GM19324 (cell line): ENCODE measurements around the gene USP30.
A peak's percentile ranks its signal among the peaks of the same experiment; 100 is the strongest.

Source experiments
- ATAC-seq: cut with Tn5 transposase; IDR thresholded peaks from one replicate; pipeline ENCODE4 v1.9.1; 2021; ENCODE audit warnings: mild to moderate bottlenecking, moderate library complexity; ENCODE audit not compliant: unreplicated experiment, low FRiP score

The USP30 gene

DNA sequence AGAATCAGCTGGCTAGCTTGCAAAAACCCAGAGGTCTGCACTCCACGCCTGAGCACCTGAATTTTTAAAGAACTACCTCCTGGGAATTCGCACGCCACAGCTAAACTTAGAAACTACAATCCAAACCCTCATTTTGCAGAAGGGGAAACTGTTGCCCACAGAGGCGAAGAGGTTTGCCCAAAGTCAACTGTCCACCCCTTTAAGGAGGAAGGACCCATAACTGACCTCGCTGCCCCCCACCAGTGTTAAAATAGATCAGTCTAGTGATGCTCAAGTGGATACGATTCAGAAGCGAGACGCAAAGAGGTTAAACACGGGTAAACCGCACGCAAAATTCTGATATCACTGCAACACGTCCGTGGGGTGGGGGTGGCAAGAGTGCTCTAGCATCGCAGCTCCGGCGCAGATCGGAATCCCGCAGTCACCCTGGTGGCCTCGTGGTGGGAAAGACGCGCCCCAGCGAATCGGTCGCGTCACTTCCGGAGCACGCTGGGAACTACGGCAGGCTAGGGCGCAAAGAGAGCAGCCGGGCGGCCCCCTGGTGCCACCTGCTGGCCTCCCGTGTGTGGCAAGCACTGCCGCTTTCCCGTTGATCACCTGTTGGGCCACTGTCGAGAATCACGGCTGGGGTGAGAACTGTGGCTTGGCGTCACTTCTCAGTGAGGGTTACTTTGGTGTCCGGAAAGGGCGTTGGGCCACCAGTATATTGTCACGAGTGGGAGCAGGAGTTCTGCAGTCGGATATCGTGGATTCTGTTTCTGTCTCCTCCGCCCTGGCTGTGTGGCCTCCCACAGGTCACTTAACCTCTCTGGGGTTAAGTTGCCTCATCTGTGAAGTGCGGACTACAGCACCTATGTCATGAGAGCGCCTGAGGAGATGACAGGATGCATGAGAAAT is 40.9 kb downstream of the USP30 start, which contains the start of gene ALKBH2:
TSS of gene ALKBH2 (minus strand) at position 451 of the 897 bp plus-strand sequence. CDS start 686 bp downstream, outside the sequence.
- ATAC-seq: peak; percentile 65

DNA sequence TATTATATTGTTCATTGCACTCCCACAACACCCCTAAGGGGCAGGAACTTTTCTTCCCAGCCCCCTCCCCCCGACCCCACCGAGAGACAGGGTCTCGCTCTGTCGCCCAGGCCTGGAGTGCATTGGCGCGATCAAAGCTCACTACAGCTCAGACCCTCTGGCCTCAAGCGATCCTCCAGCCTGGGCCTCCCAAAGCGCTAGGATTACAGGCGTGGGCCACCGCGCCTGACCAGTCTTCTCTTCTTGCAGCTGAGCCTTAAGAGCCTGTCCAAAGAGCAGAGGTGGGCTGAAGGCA is 44.7 kb downstream of the USP30 start:
- no peak for ATAC-seq

DNA sequence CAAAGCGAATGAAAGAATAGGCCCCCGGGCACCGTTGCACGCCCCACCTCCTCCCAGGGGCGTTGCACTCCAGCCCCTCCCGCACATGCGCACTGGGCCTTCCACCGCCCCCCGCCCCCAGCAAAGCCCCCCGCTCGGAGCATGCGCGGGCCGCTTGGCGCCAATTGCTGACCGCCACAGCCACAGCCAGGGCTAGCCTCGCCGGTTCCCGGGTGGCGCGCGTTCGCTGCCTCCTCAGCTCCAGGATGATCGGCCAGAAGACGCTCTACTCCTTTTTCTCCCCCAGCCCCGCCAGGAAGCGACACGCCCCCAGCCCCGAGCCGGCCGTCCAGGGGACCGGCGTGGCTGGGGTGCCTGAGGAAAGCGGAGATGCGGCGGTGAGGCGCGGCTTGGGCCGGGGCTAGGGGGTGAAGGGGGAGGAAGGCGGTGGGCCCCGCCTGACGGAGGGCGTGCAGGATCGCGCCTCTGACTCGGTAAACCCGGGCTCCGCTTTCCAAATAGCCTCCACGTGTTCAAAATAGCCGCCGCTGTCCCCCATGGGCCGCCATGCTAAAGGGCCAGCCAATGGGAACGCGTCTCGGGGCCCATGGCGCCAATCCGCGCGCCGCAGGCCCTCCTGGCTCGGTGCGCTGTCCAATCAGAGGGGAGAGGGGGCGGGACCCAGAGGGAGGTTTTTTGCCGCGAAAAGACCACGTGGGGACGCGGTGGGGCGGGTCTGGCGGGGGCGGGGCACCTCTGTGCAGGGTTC is 45.2 kb downstream of the USP30 start, which contains the start of gene UNG:
TSS of gene UNG (plus strand) at position 163 of the 748 bp plus-strand sequence. CDS start at position 246, 83 bp downstream.
- peak; percentile 90 for ATAC-seq

DNA sequence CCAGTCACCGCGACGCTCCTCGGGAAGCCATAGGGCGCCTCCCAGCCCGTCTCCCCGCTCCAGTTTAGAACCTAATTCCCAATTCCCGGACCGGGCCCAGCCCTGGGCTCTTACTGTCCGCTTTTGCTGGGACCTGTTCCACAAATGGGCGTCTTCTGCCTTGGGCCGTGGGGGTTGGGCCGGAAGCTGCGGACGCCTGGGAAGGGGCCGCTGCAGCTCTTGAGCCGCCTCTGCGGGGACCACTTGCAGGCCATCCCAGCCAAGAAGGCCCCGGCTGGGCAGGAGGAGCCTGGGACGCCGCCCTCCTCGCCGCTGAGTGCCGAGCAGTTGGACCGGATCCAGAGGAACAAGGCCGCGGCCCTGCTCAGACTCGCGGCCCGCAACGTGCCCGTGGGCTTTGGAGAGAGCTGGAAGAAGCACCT is 45.8 kb downstream of the USP30 start:
- peak; percentile 27 for ATAC-seq

DNA sequence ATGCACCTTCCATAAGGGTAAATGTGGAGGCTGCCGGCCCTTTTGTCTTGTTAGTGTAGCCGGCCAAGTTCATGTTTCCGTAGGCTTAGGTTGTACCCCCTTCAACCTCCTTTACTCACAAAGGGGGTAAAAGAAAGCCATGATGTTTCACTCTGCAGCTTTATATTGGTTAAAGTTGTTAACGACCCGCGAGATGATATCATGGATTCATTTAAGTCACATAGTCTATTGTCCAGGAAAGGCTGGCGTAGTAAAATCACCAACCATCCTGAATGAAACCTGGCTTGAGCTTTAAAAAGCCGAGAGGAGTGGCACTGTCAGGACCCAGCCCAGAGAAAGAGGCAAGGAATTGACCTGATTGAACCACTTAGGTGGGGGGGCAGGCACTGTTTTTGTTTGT is 46.3 kb downstream of the USP30 start:
- no peak for ATAC-seq

DNA sequence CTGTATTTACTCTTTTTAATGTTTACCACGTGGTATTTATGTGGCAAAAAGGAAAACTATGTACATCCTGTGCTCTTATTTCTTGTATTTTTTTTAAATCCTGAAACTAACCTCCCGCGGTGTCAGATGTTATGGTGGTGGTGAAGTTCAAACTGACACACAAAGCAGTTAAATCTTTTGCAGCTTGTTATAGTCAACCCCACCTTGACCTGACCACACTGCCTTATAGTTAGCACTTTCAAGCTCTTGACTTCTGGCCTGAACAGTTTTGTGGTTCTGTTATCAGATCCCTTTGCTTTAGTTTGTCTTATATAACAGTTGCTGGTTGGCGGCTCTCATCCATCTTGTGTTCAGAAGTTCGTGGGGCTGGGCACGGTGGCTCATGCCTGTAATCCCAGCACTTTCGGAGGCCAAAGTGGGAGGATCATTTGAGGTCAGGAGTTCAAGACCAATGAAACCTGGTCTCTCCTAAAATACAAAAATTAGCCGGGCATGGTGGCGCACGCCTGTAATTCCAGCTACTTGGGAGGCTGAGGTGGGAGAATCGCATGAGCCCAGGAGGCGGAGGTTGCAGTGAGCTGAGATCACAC is 47.1 kb downstream of the USP30 start:
- ATAC-seq: no peak

DNA sequence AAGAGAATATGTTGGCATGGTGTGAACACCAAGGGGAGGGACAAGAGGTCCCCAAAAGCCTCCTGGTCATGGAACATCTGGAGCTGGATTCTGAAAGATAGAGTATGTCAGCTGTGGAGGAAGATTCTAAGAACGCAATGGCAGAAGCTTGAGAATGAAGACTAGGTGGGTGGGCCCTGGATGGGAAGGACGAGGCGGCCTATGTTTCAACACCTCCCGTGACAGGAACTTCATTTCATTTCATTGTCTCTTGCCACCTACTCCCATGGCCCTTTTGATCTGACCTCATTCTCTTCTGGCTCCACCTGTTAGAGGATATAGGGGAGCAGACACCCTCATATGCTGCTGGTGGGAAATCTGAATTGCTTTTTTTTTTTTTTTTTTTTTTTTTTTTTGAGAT is 48.4 kb downstream of the USP30 start:
- no peak for ATAC-seq

DNA sequence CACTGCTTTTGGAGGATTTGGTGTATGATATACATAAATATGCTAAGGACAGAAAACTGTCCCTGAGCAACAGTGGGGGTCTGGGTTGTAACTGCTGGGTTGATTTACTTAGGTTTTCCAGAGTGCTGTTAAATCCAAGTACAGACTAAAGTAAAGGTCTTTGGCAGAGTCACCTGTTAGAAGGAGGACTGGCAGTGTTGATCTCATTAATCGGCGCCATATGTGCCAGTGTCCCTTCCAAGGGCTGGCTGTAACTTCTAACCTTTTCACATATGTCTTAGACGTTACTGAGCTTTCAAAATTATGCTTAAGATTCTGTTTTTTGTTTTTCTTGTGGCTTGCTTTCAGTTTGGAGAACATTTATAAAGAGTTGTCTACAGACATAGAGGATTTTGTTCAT is 50.1 kb downstream of the USP30 start:
- no peak for ATAC-seq

DNA sequence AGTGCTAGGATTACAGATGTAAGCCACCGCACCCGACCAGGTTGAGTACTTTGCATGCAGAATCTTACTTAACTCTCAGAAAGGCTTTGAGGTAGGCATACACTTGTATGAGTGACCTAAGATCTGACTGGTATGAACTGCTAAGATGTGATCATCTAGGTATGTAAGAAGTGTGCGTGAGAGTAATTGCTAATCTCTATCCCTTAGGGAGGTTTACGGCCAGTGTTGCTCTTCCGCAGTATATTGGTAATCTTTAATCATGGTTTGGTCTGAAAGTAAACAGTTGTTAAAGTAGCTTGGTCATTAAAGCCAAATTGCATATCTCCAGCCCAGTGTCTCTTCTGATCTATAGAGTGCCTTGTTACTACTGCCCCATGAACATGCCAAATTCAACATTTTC is 52.8 kb downstream of the USP30 start:
- no peak for ATAC-seq

DNA sequence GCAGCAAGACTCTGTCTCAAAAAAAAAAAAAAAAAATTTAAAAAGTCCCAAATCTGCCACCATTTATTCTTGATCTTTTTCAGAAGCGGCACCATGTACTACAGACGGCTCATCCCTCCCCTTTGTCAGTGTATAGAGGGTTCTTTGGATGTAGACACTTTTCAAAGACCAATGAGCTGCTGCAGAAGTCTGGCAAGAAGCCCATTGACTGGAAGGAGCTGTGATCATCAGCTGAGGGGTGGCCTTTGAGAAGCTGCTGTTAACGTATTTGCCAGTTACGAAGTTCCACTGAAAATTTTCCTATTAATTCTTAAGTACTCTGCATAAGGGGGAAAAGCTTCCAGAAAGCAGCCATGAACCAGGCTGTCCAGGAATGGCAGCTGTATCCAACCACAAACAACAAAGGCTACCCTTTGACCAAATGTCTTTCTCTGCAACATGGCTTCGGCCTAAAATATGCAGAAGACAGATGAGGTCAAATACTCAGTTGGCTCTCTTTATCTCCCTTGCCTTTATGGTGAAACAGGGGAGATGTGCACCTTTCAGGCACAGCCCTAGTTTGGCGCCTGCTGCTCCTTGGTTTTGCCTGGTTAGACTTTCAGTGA is 57.5 kb downstream of the USP30 start:
- ATAC-seq: no peak

DNA sequence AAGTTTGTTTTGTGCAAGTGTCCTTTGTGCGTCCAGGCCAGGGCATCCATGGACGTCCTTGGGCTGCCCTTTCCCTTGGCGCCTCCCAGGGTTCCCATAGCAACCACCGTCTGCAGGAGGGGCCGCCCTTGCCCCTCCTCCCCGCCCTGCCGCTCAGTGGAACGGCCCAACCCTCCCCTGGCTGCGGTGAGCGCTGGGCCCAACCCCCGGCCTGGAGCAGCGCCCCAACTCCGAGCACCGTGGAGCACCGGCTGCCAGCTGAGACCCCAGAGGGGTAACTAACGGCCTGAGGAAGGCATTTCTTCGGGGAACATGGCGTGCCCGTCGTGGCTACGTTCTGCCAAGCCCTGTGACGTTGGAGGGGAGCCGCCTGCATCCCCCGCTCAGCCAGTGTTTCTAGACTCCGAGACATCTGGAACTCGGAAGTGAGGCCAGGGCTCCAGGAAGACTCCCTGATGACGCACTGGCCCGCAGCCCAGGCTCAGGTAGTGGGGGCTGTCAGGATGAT is 58.7 kb downstream of the USP30 start:
- ATAC-seq: no peak

DNA sequence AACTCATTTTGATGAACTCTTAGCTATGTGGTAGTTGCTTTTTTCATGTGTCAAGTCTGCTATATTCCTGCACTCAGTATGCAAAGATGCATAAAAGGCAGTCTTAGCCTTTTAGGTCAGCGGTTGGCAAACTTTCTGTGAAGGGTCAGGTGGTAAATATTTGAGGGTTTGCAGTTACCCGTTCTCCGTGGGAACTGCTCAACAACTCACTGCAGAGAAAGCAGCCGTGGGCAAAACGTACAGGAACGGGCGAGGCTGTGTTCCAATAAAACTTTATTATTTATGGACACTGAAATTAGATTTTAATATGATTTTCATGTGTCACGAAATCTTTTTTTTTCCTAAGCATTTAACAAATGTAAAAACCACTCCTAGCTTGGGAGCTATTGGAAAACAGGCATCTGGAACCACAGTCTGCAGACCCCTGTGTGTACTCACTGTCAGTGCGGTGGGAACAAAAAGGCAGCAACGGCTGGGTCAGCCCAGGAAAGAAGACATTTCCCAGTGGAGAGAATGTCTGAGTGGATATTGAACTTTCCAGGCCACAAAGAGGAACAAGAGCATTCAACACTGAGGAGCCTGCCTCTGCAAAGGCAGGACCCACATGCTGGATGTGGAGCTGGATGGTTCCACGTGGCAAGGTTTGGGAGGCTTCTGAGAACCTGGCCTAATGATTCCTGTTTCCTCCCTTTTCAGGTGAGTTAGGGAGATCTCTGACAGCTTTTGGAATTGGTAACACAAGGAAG is 60.5 kb downstream of the USP30 start:
- ATAC-seq: no peak

DNA sequence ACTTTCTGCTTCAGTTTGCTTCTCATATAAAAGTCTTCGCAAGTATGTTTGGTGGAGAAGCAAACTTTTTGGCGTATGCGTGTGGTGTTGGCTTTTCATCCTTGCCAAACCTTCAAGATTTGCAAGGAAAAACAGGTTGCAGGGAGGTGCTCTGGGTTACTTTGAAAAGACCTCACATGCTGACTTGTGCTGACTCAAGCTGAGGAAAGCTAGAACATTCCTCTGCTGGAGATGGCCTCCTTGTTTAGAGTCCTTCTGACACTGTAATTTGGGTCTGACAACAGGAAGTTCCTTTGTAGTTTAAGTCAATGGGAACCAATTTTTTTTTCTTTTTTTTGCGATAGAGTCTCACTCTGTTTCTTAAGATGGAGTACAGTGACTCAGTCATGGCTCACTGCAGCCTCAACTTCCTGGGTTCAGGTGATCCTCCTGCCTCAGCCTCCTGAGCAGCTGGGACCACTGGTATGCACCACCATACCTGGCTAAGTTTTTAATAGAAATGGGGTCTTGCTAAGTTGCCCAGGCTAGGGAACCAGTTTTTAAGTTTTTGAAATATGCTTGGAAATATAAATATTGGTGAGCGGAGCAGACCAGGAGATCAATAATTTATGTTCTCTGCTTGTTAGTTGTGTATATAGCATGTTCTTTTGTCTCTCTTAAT is 61.4 kb downstream of the USP30 start:
- no peak for ATAC-seq

DNA sequence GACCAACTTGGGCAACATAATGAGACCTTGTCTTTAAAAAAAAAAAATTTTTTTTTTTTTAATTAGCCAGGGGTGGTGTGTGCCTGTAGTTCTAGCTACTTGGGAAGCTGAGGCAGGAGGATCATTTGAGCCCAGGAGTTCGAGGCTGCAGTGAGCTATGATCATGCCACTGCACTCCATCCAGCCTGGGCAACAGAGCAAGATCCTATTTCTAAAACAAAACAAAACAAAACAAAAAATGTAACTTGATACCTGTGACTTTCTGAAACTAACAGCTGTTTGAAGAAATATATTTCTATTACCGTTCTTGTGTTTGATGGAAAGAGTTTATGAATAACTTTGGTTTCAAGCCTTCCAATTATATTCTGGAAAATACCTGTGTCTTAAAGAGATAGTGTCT is 62.3 kb downstream of the USP30 start:
- ATAC-seq: no peak

DNA sequence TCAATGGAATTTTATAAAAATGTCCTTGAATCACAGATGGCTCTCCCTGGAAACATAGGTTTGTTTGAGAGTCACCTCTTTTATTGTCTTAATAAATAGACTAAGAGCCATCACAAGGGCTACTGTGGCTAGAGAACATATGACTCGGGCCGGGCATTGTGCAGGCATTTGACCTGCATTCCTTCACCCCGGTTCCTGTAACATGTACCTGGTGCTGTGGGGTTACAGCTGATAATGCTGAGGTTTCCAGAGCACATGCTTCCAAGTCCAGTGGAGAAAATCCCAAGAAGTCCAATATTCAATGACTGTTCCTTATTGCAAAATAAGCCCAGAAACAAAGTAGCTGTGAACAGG is 63.0 kb downstream of the USP30 start:
- no peak for ATAC-seq

DNA sequence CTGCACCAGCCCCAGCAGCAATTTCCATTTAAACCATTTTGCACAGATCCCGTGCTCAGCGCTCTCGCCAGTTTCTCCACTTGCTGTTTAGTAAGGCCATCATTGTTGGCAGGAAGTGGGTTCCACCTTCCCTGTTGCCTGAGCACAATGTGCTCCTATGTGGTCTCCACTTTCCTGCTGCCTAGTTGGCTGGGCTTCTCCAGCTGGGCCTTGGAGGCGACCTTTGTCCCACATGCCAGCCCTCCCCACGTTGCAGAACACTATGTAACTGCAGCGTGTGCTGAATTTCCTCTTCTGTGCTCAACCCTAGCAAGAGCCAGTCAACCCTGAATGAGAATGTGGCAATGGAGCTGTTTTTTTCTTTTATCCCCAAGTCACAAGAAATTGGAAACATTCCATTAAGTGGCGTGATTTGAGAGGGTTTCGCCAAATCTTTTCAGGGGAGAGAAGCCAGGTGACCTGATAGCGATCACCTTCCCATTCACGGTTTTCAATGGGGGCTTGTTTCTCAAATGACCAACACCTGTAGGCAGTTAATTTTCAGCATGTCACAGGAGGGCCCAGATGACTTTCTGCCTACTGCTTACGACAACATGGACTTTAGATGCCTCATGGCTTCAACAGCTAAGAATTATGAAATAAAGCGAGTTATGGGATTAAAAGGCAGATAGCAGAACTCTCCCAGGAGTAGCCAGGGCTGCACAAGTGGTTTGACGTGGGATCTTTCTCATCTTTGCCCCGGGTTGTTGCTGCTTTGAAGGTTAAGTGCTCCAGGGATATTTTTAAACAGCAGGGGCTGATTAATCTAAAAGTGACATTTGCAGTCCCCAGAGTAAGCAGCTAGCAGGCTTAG is 63.6 kb downstream of the USP30 start, which contains the start of gene ACACB:
TSS of gene ACACB (plus strand) at position 830 of the 853 bp plus-strand sequence. CDS start 22,819 bp downstream, outside the sequence.
- no peak for ATAC-seq

DNA sequence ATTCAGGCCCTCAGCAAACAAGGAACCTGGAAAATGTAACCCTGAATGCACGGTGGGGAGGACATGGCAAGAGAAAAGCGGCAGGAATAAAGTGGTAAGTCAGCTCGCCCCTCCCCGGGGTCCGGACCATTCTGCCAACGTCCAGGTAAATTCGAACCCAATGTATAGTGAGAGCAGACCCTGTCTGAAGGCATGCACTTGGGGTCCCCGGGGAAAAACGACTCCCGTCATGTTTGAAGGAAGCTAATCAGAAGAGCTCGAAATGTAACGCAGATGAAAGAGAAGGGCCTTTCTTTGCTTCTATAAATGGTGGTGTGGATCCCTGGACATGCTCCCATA is 64.2 kb downstream of the USP30 start:
- ATAC-seq: no peak

DNA sequence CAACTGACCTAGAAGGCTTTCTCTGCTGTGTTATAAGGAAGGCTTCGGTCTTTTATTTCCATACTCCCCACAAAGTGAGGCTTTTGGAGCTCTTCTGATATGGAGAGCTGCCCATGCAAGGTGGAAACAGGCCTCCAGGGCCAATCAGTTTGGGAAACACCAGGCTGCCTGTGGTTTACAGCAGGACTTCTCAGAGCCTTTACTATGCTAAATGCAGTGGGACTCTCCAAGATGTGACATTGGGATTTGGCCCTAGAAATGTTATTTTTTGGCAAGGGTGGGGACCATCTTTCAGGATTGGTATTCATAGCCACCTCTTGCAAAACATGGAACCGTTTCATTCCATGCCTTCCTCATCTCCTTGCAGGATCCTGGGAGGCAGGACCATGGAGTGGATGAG is 67.7 kb downstream of the USP30 start:
- no peak for ATAC-seq

DNA sequence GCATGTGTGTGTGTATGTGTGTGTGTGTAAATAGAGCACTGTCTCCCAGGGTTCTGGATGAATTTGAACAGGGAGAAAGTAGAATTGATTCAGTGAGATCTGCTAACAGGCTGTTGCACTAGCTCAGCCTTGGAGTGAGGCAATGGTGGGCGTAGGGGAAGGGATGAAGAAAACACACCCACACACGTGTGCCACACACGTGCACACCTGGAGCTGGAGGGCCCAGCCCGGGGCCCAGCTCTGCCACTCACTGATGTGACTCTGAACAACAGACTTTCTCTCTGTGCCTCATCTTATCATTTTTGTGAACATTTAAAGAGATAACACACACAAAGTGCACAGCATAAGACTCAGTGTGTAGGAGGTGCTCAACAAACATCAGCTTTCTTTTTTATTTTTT is 68.2 kb downstream of the USP30 start:
- no peak for ATAC-seq
